ENCODE measurements around the gene ZFHX3. TPM values are rescaled to one million over a fixed set of nuclear protein-coding genes. Genes with fewer than 3 reads are reported as not detected.

Gene ZFHX3
- polyA plus RNA-seq, 1 experiment, result 2.2 TPM

GRCh38 chr16:73057291-73058210, 9.6 kb upstream of the ZFHX3 start:
- H3K4me3 ChIP-seq (ENCODE audit: low read depth, low read length), result peak overlapping the region; percentile 65
- no peaks in the 10 kb centered on the region for H3K27me3 ChIP-seq (ENCODE audit: control insufficient read depth, insufficient read depth, low read length)
- ChIA-PET CTCF (interaction anchor here (0.6 to 1.4 kb wide), 4 partner anchors 176 to 814 kb away, joined by 3 to 4 read pairs (median 4); no protein-coding TSS in a partner anchor), POLR2A (interaction anchor here (0.5 to 0.7 kb wide), 3 partner anchors 104 to 392 kb away, joined by 3 to 5 read pairs (median 3); no protein-coding TSS in a partner anchor)
- DNase-seq (ENCODE audit: low read depth), result no peak
- peak; percentile 22; the same call in 1 of the 2 replicates for TF ChIP-seq CTCF (IDR thresholded peaks at IDR 0.05; ENCODE audit: insufficient read depth, low read depth, low read length)
- no peaks in the 10 kb centered on the region for H3K36me3 ChIP-seq (ENCODE audit: control insufficient read depth, insufficient read depth, low read length)

GRCh38 chr16:73056921-73057290, 9.0 kb upstream of the ZFHX3 start:
- no peak for DNase-seq (ENCODE audit: low read depth)
- TF ChIP-seq CTCF (IDR thresholded peaks at IDR 0.05; ENCODE audit: insufficient read depth, low read depth, low read length), result no peak
- CTCF ChIA-PET, result interaction anchor here (0.6 to 1.4 kb wide), 4 partner anchors 126 to 225 kb away, joined by 3 to 6 read pairs (median 4); no protein-coding TSS in a partner anchor
- Histone ChIP-seq H3K27me3 (ENCODE audit: control insufficient read depth, insufficient read depth, low read length) (no peaks in the 10 kb centered on the region), H3K36me3 (ENCODE audit: control insufficient read depth, insufficient read depth, low read length) (no peaks in the 10 kb centered on the region), H3K4me3 (ENCODE audit: low read depth, low read length) (peak overlapping the region; percentile 65)
- POLR2A ChIA-PET, result interaction anchor here (0.5 kb wide), 1 partner anchor 104 kb away, joined by 5 read pairs; no protein-coding TSS in a partner anchor

GRCh38 chr16:73056448-73056847, 8.5 kb upstream of the ZFHX3 start:
- ChIA-PET POLR2A (no interaction called here), CTCF (interaction anchor here (0.6 to 1.4 kb wide), 5 partner anchors 125 to 658 kb away, joined by 3 to 6 read pairs (median 4); no protein-coding TSS in a partner anchor)
- no peak for TF ChIP-seq CTCF (IDR thresholded peaks at IDR 0.05; ENCODE audit: insufficient read depth, low read depth, low read length)
- Histone ChIP-seq H3K36me3 (ENCODE audit: control insufficient read depth, insufficient read depth, low read length) (no peaks in the 10 kb centered on the region), H3K27me3 (ENCODE audit: control insufficient read depth, insufficient read depth, low read length) (no peaks in the 10 kb centered on the region), H3K4me3 (ENCODE audit: low read depth, low read length) (no peak overlapping the region)
- no peak for DNase-seq (ENCODE audit: low read depth)

- Histone ChIP-seq H3K36me3 (ENCODE audit: control insufficient read depth, insufficient read depth, low read length) (no peaks in the 10 kb centered on the region), H3K4me3 (ENCODE audit: low read depth, low read length) (no peak overlapping the region), H3K27me3 (ENCODE audit: control insufficient read depth, insufficient read depth, low read length) (no peaks in the 10 kb centered on the region)
- TF ChIP-seq CTCF (IDR thresholded peaks at IDR 0.05; ENCODE audit: insufficient read depth, low read depth, low read length), result no peak
- ChIA-PET POLR2A (interaction anchor here (0.6 kb wide), 1 partner anchor 179 kb away, joined by 3 read pairs; no protein-coding TSS in a partner anchor), CTCF (interaction anchor here (0.9 to 2.0 kb wide), 3 partner anchors 10 to 222 kb away, joined by 3 to 6 read pairs (median 5); no protein-coding TSS in a partner anchor)
- no peak for DNase-seq (ENCODE audit: low read depth)
Measured at GRCh38 chr16:73054813-73055482, 7.0 kb upstream of the ZFHX3 start.

- no peak for TF ChIP-seq CTCF (IDR thresholded peaks at IDR 0.05; ENCODE audit: insufficient read depth, low read depth, low read length)
- Histone ChIP-seq H3K4me3 (ENCODE audit: low read depth, low read length) (no peak overlapping the region), H3K27me3 (ENCODE audit: control insufficient read depth, insufficient read depth, low read length) (no peaks in the 10 kb centered on the region), H3K36me3 (ENCODE audit: control insufficient read depth, insufficient read depth, low read length) (no peaks in the 10 kb centered on the region)
- DNase-seq (ENCODE audit: low read depth), result no peak
- ChIA-PET POLR2A (interaction anchor here (0.6 kb wide), 1 partner anchor 148 kb away, joined by 3 read pairs; no protein-coding TSS in a partner anchor), CTCF (interaction anchor here (0.9 to 2.0 kb wide), 3 partner anchors 10 to 222 kb away, joined by 3 to 6 read pairs (median 5); no protein-coding TSS in a partner anchor)
Measured at GRCh38 chr16:73054498-73054812, 6.5 kb upstream of the ZFHX3 start.
